Activated CD4-positive, alpha-beta T cell treated with anti-CD3 and anti-CD28 coated beads for 4 hours (primary cell): ENCODE data around the gene GTF3C4.
"Not testable (repeated sequence)": the region's sequence is repeated elsewhere in the genome, so short reads cannot be mapped to it uniquely, and the experiment has no call there.

ENCODE experiments used
- DNase-seq, 2 donors: peaks; one replicate each; pipeline ENCODE4 v3.0.0-alpha.2; 2020

The GTF3C4 gene

GRCh38 chr9:132703336-132703735, 33.1 kb downstream of the GTF3C4 start:
- no peak for DNase-seq

GRCh38 chr9:132708239-132708638, 38.0 kb downstream of the GTF3C4 start:
- no peak for DNase-seq

- no peak for DNase-seq
Observed at GRCh38 chr9:132708769-132709430, 38.6 kb downstream of the GTF3C4 start.

GRCh38 chr9:132710333-132710732, 40.1 kb downstream of the GTF3C4 start:
- DNase-seq = no peak

GRCh38 chr9:132711152-132711551, 40.9 kb downstream of the GTF3C4 start:
- not testable (repeated sequence) for DNase-seq

GRCh38 chr9:132711846-132712245, 41.6 kb downstream of the GTF3C4 start:
- no peak for DNase-seq

GRCh38 chr9:132712753-132713152, 42.5 kb downstream of the GTF3C4 start:
- DNase-seq = no peak

GRCh38 chr9:132716007-132716406, 45.7 kb downstream of the GTF3C4 start:
- no peak for DNase-seq

GRCh38 chr9:132717326-132717945, 47.2 kb downstream of the GTF3C4 start:
- DNase-seq = no peak

- DNase-seq = not testable (repeated sequence)
Observed at GRCh38 chr9:132718381-132718928, 48.2 kb downstream of the GTF3C4 start.

GRCh38 chr9:132721661-132722060, 51.4 kb downstream of the GTF3C4 start:
- no peak for DNase-seq

- DNase-seq = no peak
Observed at GRCh38 chr9:132722564-132723065, 52.4 kb downstream of the GTF3C4 start.

- DNase-seq = no peak
Observed at GRCh38 chr9:132723809-132724208, 53.5 kb downstream of the GTF3C4 start.

- DNase-seq = no peak
Observed at GRCh38 chr9:132725306-132725705, 55.0 kb downstream of the GTF3C4 start.

- DNase-seq = no peak
Observed at GRCh38 chr9:132726576-132727130, 56.4 kb downstream of the GTF3C4 start.

- no peak for DNase-seq
Observed at GRCh38 chr9:132728071-132728470, 57.8 kb downstream of the GTF3C4 start.

- no peak for DNase-seq
Observed at GRCh38 chr9:132728497-132728896, 58.2 kb downstream of the GTF3C4 start.

GRCh38 chr9:132729235-132729890, 59.1 kb downstream of the GTF3C4 start:
- no peak for DNase-seq

- DNase-seq = no peak
Observed at GRCh38 chr9:132730054-132731033, 60.1 kb downstream of the GTF3C4 start.

GRCh38 chr9:132731230-132731629, 61.0 kb downstream of the GTF3C4 start:
- no peak for DNase-seq

- no peak for DNase-seq
Observed at GRCh38 chr9:132732326-132733259, 62.3 kb downstream of the GTF3C4 start.
